ENCODE measurements around the gene KLRK1.
A peak's percentile ranks its signal among the peaks of the same experiment; 100 is the strongest.
"Not testable (repeated sequence)": the region's sequence is repeated elsewhere in the genome, so short reads cannot be mapped to it uniquely, and the experiment has no call there.

Gene KLRK1

DNA sequence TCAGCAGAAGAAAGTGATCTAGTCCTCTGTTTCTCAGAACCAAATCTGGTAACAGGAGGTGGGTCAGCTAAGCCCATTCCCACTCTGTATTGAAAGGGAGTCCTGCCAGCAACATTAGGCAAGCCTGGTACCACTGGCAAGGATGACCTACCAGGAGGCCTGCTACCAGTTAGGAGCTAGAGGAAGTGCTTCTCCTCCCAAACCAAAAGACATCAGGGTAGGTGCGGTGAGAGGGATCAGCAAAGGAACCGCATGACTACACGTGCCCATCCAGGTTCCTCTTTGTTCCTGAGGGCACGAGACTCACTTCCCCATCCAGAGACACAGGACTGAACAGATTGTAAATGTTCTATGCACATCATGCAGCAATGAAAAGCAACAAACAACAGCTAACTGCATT, 16.9 kb upstream of the KLRK1 start:
- no peak overlapping the region for H3K9ac ChIP-seq
- H3K4me2 ChIP-seq: peak overlapping the region in 6 of 11 experiments; percentile 27 to 62 (median 46); a peak in 11 of 22 replicates
- peaks cover 0 to 10% (median 6%) of the 10 kb centered on the region in 10 experiments; a peak in 11 of 20 replicates for H3K4me1 ChIP-seq
- no peak for TF ChIP-seq Cebpa-rat (IDR thresholded peaks at IDR 0.05)
- no peak overlapping the region for H3K4me3 ChIP-seq
- H3K27ac ChIP-seq: no peak overlapping the region
- H3K9me3 ChIP-seq (replicated peaks in 1 of 11): peaks cover 0 to 11% (median 5%) of the 10 kb centered on the region in 11 experiments; a peak in 7 of 22 replicates
- H3K27me3 ChIP-seq: no peaks in the 10 kb centered on the region
- H4K20me1 ChIP-seq: no peaks in the 10 kb centered on the region
- no peaks in the 10 kb centered on the region for H3K36me3 ChIP-seq

GRCh38 chr12:10405294-10405693, 15.5 kb upstream of the KLRK1 start:
- H3K9me3 ChIP-seq (replicated peaks in 1 of 11): peaks cover 0 to 11% (median 5%) of the 10 kb centered on the region in 11 experiments; a peak in 7 of 22 replicates
- no peak overlapping the region for H3K4me2 ChIP-seq

DNA sequence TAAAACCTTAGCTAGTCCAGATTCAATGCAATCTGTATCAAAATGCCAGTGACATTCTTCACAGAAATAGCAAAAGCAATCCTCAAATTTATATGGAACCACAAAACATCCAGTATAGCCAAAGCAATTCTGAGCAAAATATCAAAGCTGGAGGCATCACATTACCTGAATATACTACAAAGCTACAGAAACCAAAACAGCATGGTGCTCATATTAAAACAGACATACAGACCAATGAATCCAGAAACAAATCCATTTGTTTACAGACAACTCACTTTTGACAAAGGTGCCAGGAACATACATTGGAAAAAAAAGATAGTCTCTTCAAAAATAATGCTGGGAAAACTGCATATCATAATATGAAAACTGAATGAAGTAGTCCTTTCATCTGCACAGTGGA, 15.0 kb upstream of the KLRK1 start:
- H3K4me1 ChIP-seq: peaks cover 0 to 10% (median 6%) of the 10 kb centered on the region in 10 experiments; a peak in 11 of 20 replicates
- no peak overlapping the region for H3K4me2 ChIP-seq
- no peak overlapping the region for H3K27ac ChIP-seq
- H3K27me3 ChIP-seq: no peaks in the 10 kb centered on the region
- H4K20me1 ChIP-seq: no peaks in the 10 kb centered on the region
- H3K36me3 ChIP-seq: no peaks in the 10 kb centered on the region
- no peak for TF ChIP-seq Cebpa-rat (IDR thresholded peaks at IDR 0.05)
- H3K9ac ChIP-seq: no peak overlapping the region
- H3K9me3 ChIP-seq (replicated peaks in 1 of 11): peaks cover 0 to 11% (median 5%) of the 10 kb centered on the region in 11 experiments; a peak in 9 of 22 replicates
- H3K4me3 ChIP-seq: no peak overlapping the region

More at GRCh38 chr12:10405294-10405693, 15.5 kb upstream of the KLRK1 start:
- Histone ChIP-seq H3K4me1 (peaks cover 0 to 10% (median 6%) of the 10 kb centered on the region in 10 experiments; a peak in 11 of 20 replicates), H4K20me1 (no peaks in the 10 kb centered on the region), H3K36me3 (no peaks in the 10 kb centered on the region), H3K27ac (no peak overlapping the region), H3K9ac (no peak overlapping the region), H3K27me3 (no peaks in the 10 kb centered on the region), H3K4me3 (no peak overlapping the region)
- no peak for TF ChIP-seq Cebpa-rat (IDR thresholded peaks at IDR 0.05)

GRCh38 chr12:10400829-10401228, 11.0 kb upstream of the KLRK1 start:
- Histone ChIP-seq H3K27ac (no peak overlapping the region), H3K27me3 (no peaks in the 10 kb centered on the region), H3K9me3 (replicated peaks in 1 of 11) (peaks cover 0 to 11% (median 5%) of the 10 kb centered on the region in 11 experiments; a peak in 10 of 22 replicates), H3K36me3 (no peaks in the 10 kb centered on the region), H3K4me2 (no peak overlapping the region), H3K4me1 (peaks cover 7 to 25% (median 21%) of the 10 kb centered on the region in 10 experiments), H4K20me1 (no peaks in the 10 kb centered on the region), H3K9ac (no peak overlapping the region), H3K4me3 (no peak overlapping the region)
- no peak for TF ChIP-seq Cebpa-rat (IDR thresholded peaks at IDR 0.05)

GRCh38 chr12:10398168-10398567, 8.3 kb upstream of the KLRK1 start:
- H3K9me3 ChIP-seq (replicated peaks in 1 of 11): peaks cover 0 to 4% (median 0%) of the 10 kb centered on the region in 11 experiments; a peak in 3 of 22 replicates
- H3K9ac ChIP-seq: no peak overlapping the region
- H3K36me3 ChIP-seq: no peaks in the 10 kb centered on the region
- H4K20me1 ChIP-seq: no peaks in the 10 kb centered on the region
- no peaks in the 10 kb centered on the region for H3K27me3 ChIP-seq
- no peak for TF ChIP-seq Cebpa-rat (IDR thresholded peaks at IDR 0.05)
- H3K4me3 ChIP-seq: no peak overlapping the region
- H3K4me2 ChIP-seq: peak overlapping the region in 9 of 11 experiments; percentile 26 to 81 (median 55); a peak in 11 of 22 replicates
- H3K4me1 ChIP-seq: peaks cover 23 to 50% (median 43%) of the 10 kb centered on the region in 10 experiments
- peak overlapping the region in 4 of 11 experiments; percentile 70 to 90 (median 81); a peak in 5 of 22 replicates for H3K27ac ChIP-seq

GRCh38 chr12:10397296-10397695, 7.5 kb upstream of the KLRK1 start:
- TF ChIP-seq Cebpa-rat (IDR thresholded peaks at IDR 0.05): no peak
- peaks cover 32 to 59% (median 51%) of the 10 kb centered on the region in 10 experiments for H3K4me1 ChIP-seq
- peak overlapping the region in 6 of 11 experiments; percentile 23 to 90 (median 75); a peak in 9 of 22 replicates for H3K27ac ChIP-seq
- peaks cover 0 to 4% (median 0%) of the 10 kb centered on the region in 11 experiments; a peak in 3 of 22 replicates for H3K9me3 ChIP-seq (replicated peaks in 1 of 11)
- H4K20me1 ChIP-seq: no peaks in the 10 kb centered on the region
- H3K36me3 ChIP-seq: no peaks in the 10 kb centered on the region
- peak overlapping the region in 10 of 11 experiments; percentile 2 to 81 (median 54); a peak in 18 of 22 replicates for H3K4me2 ChIP-seq
- no peak overlapping the region for H3K4me3 ChIP-seq
- H3K27me3 ChIP-seq: no peaks in the 10 kb centered on the region
- H3K9ac ChIP-seq: peak overlapping the region in 1 of 11 experiments; percentile 34; a peak in 1 of 22 replicates

DNA sequence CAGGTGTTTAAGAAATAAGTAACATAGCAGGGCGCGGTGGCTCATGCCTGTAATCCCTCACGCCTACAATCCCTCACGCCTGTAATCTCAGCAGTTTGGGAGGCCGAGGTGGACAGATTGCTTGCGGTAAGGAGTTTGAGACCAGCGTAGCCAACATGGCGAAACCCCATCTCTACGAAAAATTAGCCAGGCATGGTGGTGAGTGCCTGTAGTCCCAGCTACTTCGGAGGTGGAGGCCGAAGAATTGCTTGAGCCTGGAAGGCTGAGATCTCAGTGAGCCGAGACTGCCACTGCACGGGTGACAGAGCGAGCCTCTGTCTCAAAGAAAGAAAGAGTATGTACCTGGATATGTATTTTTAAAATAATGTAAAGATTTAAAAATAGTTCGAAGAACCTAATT, 6.3 kb upstream of the KLRK1 start:
- H3K9ac ChIP-seq: peak overlapping the region in 8 of 11 experiments; percentile 42 to 79 (median 58); a peak in 13 of 22 replicates
- not testable (repeated sequence) for H3K27me3 ChIP-seq; H3K9me3 ChIP-seq (replicated peaks in 1 of 11); H3K4me3 ChIP-seq; H3K36me3 ChIP-seq; H4K20me1 ChIP-seq
- peak overlapping the region in 10 of 11 experiments; percentile 69 to 93 (median 77); a peak in 19 of 22 replicates for H3K27ac ChIP-seq
- peaks cover 43 to 69% (median 61%) of the 10 kb centered on the region in 10 experiments for H3K4me1 ChIP-seq
- H3K4me2 ChIP-seq: peak overlapping the region; percentile 57 to 87 (median 70)

DNA sequence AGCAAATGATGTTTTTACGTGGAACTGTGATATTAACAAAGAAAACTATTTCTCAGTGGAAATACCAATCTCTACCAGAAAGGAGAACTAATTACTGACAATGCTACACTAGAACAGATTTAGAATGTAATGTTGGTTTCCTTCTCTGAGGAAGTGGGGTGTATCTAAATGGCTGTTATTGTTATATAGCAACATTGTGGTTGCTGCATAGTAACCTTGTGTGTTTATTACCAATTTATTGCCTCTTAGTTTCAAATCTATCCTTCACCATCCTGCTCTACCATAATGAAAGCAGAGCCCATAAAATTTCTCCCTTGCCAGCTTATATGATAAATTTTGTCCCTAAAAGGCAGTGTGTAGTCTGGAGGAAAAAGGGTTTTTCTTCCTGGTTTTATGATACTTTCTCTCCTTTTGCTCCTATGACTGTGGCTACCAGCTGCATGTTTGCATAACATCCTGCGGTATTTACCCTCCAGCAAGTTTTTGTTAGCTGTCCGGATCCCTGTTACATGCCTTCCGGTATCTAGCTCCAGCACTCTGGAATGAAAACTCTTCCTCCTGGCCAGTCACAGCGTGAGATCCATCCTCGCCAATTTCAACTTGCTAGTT, 5.7 kb upstream of the KLRK1 start:
- no peaks in the 10 kb centered on the region for H3K36me3 ChIP-seq
- peak overlapping the region; percentile 56 to 93 (median 76); a peak in 21 of 22 replicates for H3K27ac ChIP-seq
- H3K4me1 ChIP-seq: peaks cover 46 to 73% (median 64%) of the 10 kb centered on the region in 10 experiments
- H3K9ac ChIP-seq: peak overlapping the region in 10 of 11 experiments; percentile 42 to 79 (median 58); a peak in 20 of 22 replicates
- peak overlapping the region in 3 of 10 experiments; percentile 3 to 30 (median 25); a peak in 3 of 20 replicates for H3K4me3 ChIP-seq
- H3K9me3 ChIP-seq (replicated peaks in 1 of 11): peaks cover 0 to 4% (median 0%) of the 10 kb centered on the region in 11 experiments; a peak in 3 of 22 replicates
- peak overlapping the region; percentile 57 to 87 (median 70) for H3K4me2 ChIP-seq
- TF ChIP-seq Cebpa-rat (IDR thresholded peaks at IDR 0.05): peak in 3 of 11 experiments; percentile 17 to 67 (median 30); a peak in 3 of 22 replicates
- H4K20me1 ChIP-seq: no peaks in the 10 kb centered on the region
- H3K27me3 ChIP-seq: no peaks in the 10 kb centered on the region

DNA sequence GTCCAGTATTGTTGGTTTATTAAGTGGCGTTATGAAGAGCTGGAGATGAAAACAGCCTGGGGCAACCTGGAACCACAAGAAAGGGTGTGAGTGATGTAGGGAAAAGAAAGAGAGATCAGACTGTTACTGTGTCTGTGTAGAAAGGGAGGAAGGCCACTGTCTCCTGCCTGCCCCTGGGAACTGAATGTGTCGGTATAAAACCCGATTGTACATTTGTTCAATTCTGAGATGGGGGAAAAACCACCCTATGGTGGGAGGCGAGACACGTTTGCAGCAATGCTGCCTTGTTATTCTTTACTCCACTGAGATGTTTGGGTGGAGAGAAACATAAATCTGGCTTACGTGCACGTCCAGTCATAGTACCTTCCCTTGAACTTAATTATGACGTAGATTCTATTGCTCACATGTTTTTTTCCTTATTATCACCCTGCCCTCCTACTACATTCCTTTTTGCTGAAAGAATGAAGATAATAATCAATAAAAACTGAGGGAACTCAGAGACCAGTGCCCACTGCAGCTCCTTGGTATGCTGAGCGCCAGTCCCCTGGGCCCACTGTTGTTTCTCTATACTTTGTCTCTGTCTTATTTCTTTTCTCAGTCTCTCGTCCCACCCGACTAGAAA, 4.8 kb upstream of the KLRK1 start:
- H3K4me3 ChIP-seq; H3K9me3 ChIP-seq (replicated peaks in 1 of 11); H3K36me3 ChIP-seq; H4K20me1 ChIP-seq; H3K27me3 ChIP-seq: not testable (repeated sequence)
- Histone ChIP-seq H3K27ac (peak overlapping the region; percentile 25 to 93 (median 76); a peak in 21 of 22 replicates), H3K9ac (peak overlapping the region in 9 of 11 experiments; percentile 42 to 79 (median 61); a peak in 14 of 22 replicates), H3K4me2 (peak overlapping the region; percentile 57 to 87 (median 70)), H3K4me1 (peaks cover 50 to 82% (median 72%) of the 10 kb centered on the region in 10 experiments)
